ENCODE measurements around the gene NUP37.
"Not testable (repeated sequence)": the region's sequence is repeated elsewhere in the genome, so short reads cannot be mapped to it uniquely, and the experiment has no call there.

The NUP37 gene, protein sequence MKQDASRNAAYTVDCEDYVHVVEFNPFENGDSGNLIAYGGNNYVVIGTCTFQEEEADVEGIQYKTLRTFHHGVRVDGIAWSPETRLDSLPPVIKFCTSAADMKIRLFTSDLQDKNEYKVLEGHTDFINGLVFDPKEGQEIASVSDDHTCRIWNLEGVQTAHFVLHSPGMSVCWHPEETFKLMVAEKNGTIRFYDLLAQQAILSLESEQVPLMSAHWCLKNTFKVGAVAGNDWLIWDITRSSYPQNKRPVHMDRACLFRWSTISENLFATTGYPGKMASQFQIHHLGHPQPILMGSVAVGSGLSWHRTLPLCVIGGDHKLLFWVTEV

GRCh38 chr12:102119674-102120563 lies at the start of gene NUP37, which contains the start of gene PARPBP:
Gene NUP37 (minus strand): TSS chr12:102120114. CDS start chr12:102118518, 1,596 bp downstream.
Gene PARPBP (plus strand): TSS chr12:102120183. CDS start chr12:102123889, 3,706 bp downstream.
- peak; percentile 85 to 96 (median 93) for DNase-seq
- intact Hi-C loops (cut with DNase I) = no loop called here

- DNase-seq = no peak
- intact Hi-C loops (cut with DNase I) = no loop called here
Observed at GRCh38 chr12:102167821-102168604, 48.1 kb upstream of the NUP37 start.

- no peak for DNase-seq
- intact Hi-C loops (cut with DNase I) = no loop called here
Observed at GRCh38 chr12:102163383-102163782, 43.5 kb upstream of the NUP37 start.

DNA sequence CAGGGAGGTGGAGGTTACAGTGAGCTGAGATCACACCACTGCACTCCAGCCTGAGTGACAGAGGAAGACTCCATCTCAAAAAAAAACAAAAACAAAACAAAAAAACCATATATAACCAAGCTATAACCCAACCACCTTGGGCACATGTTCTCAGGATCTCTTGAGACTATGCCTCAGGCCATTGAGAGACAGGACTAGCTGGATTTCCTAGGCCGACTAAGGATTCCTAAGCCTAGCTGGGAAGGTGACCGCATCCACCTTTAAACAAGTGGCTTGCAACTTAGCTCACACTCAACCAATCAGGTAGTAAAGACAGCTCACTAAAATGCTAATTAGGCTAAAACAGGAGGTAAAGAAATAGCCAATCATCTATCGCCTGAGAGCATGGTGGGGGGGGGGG lies 35.3 kb upstream of the NUP37 start:
- intact Hi-C loops (cut with DNase I); DNase-seq: not testable (repeated sequence)

DNA sequence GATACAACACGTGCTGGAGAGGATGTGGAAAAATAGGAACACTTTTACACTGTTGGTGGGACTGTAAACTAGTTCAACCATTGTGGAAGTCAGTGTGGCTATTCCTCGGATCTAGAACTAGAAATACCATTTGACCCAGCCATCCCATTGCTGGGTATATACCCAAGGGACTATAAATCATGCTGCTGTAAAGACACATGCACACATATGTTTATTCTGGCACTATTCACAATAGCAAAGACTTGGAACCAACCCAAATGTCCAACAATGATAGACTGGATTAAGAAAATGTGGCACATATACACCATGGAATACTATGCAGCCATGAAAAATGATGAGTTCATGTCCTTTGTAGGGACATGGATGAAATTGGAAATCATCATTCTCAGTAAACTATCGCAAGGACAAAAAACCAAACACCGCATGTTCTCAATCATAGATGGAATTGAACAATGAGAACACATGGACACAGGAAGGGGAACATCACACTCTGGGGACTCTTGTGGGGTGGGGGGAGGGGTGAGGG lies 27.2 kb upstream of the NUP37 start:
- intact Hi-C loops (cut with DNase I); DNase-seq: not testable (repeated sequence)

- DNase-seq = no peak
- intact Hi-C loops (cut with DNase I) = no loop called here
Observed at GRCh38 chr12:102144221-102144620, 24.3 kb upstream of the NUP37 start.

DNA sequence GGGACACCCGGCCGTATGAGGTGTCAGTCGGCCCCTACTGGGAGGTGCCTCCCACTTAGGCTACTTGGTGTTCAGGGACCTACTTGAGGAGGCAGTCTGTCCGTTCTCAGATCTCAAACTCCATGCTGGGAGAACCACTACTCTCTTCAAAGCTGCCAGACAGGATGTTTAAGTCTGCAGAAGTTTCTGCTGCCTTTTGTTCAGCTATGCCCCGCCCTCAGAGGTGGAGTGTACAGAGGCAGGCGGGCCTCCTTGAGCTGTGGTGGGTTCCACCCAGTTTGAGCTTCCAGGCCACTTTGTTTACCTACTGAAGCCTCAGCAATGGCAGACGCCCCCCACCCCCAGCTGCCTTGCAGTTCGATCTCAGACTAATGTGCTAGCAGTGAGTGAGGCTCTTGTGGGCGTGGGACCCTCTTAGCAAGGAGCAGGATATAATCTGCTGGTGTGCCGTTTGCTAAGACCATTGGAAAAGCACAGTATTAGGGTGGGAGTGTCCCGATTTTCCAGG lies 23.0 kb upstream of the NUP37 start:
- intact Hi-C loops (cut with DNase I); DNase-seq: not testable (repeated sequence)

DNA sequence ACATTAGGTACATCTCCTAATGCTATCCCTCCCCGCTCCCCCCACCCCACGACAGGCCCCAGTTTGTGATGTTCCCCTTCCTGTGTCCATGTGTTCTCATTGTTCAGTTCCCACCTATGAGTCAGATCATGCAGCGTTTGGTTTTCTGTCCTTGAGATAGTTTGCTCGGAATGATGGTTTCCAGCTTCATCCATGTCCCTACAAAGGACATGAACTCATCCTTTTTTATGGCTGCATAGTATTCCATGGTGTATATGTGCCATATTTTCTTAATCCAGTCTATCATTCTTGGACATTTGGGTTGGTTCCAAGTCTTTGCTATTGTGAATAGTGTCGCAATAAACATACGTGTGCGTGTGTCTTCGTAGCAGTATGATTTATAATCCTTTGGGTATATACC lies 17.7 kb upstream of the NUP37 start:
- intact Hi-C loops (cut with DNase I); DNase-seq: not testable (repeated sequence)

- DNase-seq = not testable (repeated sequence)
Observed at GRCh38 chr12:102131442-102131841, 11.5 kb upstream of the NUP37 start.

DNA sequence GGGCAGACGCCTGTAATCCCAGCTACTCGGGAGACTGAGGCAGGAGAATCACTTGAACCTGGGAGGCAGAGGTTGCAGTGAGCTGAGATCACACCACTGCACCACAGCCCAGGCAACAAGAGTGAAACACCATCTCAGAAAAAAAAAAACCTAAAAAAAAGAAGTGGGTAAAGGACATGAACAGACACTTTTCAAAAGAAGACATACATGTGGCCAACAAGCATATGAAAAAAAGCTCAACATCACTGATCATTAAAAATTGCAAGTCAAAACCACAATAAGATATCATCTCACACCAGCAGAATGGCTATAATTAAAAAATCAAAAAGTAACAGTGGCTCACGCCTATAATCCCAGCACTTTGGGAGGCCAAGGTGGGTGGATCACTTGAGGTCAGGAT lies 10.8 kb upstream of the NUP37 start:
- intact Hi-C loops (cut with DNase I); DNase-seq: not testable (repeated sequence)

More at GRCh38 chr12:102131442-102131841, 11.5 kb upstream of the NUP37 start:
- intact Hi-C loops (cut with DNase I) = not testable (repeated sequence)

DNA sequence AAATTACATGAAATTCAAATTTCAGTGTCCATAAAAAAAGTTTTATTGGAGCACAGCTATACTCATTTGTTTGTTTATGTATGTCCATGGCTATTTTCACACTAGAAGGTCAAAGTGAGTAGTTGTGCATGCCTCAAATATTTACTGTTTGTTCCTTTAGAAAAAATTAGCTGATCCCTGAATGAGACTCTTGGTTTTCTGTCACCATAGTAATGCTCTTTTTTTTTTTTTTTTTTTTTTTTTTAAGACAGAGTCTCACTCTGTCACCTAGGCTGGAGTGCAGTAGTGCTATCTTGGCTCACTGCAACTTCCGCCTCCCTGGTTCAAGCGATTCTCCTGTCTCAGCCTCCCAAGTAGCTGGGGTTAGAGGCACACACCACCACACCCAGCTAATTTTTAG lies 1.4 kb upstream of the NUP37 start:
- DNase-seq; intact Hi-C loops (cut with DNase I): not testable (repeated sequence)

DNA sequence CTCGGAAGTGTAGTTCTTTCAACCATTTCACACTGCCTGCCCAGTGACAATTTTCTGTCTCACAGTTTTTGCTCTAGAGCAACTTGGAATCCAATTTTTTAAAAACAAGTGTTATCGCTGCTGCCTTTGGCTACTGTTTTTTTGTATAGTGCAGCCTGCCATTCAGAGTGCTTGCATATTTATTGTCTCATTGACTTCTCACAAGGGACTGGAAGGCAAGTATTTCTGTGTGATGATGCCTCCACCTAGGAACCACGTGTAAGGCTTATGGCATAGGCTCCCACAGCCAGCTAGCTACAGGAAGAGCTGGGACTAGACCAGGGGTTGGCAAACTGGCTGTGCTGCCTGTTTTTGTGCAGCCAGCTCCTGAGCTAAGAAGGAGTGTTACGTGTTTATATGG lies 972 bp upstream of the NUP37 start:
- intact Hi-C loops (cut with DNase I) = no loop called here

DNA sequence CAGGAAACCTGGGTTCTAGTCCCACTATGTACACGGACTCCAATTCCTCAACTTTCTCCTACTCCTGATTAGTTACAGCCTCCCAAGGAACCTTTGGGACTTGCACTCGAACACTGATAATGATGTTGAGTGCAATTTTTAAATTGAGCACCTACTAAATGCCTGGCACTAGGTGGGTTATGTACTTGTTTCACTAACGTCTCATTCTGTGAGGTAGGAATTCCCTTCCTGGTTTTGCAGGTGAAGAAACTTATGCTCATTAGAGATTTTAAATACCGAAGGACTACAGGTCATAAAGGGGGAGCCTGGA lies 605 bp upstream of the NUP37 start:
- no peak for DNase-seq
- intact Hi-C loops (cut with DNase I) = no loop called here

More for the DNA sequence above, 972 bp upstream of the NUP37 start:
- no peak for DNase-seq

- no peak for DNase-seq
- intact Hi-C loops (cut with DNase I) = no loop called here
Observed at GRCh38 chr12:102118874-102119273, 1.0 kb downstream of the NUP37 start.

GRCh38 chr12:102116392-102116791 lies 3.5 kb downstream of the NUP37 start:
- DNase-seq = no peak
- intact Hi-C loops (cut with DNase I) = no loop called here

GRCh38 chr12:102114212-102114611 lies 5.7 kb downstream of the NUP37 start:
- intact Hi-C loops (cut with DNase I) = no loop called here
- DNase-seq = no peak

DNA sequence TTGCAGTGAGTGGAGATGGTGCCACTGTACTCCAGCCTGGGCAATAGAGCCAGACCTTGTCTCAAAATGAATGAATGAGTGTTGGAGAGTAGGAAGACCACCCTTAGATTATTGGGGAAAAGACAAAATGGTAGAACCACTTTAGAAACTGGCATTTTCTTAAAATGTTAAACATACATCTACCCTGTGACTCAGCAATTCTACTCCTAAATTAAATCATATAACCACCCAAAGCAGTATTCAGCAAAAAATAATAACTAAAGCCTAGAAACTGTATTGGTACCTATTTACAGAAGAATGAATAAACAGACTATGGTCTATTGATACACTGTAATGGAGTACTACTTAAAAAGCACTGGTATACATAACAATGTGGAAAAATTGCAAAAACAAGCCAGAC lies 9.1 kb downstream of the NUP37 start:
- no peak for DNase-seq
- intact Hi-C loops (cut with DNase I) = no loop called here

- peak in 6 of 42 donors; percentile 3 to 48 (median 19) for DNase-seq
- intact Hi-C loops (cut with DNase I) = no loop called here
Observed at GRCh38 chr12:102107970-102108369, 11.9 kb downstream of the NUP37 start.

DNA sequence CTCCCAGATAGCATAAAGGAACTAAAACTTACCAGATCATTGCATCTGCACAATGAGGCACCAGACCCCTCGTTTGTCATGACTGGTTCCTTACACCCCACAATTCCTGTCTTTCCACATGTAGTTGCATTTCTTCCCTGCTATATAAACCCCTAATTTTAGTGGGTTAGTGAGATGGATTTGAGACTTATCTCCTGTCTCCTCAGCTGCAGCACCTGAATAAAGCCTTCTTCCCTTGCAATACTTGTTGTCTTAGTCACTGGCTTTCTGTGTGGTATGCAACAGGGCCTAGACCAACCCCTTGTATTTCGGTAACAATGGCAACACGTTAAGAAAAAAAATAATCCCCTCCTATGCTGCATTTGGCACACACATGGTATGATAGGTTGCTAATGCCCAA lies 13.0 kb downstream of the NUP37 start:
- no peak for DNase-seq

More for the DNA sequence above, 13.0 kb downstream of the NUP37 start:
- intact Hi-C loops (cut with DNase I) = no loop called here

Measured in head of caudate nucleus (tissue), 42 donors.